LNCAP (cell line): ENCODE results near the gene PRR11.

Source experiments
- TF ChIP-seq, protein P1 (sequence below): fragments of 450-650 bp; IDR thresholded peaks from 2 replicates; pipeline ENCODE4 v1.5.1; 2017; ENCODE audit warnings: mild to moderate bottlenecking

The PRR11 gene

DNA sequence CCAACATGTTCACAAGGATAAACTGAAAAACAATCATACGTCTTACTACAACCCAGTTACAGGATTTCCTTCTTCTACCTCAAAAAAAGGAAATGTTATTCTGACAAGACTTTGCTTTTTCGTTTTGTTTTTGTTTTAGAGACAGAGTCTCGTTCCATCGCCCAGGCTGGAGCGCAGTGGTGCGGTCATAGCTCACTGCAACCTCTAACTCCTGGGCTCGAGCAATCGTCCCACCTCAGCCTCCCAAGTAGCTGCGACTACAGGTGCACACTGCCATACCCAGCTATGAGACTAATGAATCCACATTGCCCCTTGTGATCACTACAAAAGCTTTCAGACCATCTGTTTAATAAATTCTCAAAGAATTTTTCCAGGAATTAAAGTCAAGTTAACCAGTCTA, 40.1 kb upstream of the PRR11 start:
- TF ChIP-seq, protein P1, sequence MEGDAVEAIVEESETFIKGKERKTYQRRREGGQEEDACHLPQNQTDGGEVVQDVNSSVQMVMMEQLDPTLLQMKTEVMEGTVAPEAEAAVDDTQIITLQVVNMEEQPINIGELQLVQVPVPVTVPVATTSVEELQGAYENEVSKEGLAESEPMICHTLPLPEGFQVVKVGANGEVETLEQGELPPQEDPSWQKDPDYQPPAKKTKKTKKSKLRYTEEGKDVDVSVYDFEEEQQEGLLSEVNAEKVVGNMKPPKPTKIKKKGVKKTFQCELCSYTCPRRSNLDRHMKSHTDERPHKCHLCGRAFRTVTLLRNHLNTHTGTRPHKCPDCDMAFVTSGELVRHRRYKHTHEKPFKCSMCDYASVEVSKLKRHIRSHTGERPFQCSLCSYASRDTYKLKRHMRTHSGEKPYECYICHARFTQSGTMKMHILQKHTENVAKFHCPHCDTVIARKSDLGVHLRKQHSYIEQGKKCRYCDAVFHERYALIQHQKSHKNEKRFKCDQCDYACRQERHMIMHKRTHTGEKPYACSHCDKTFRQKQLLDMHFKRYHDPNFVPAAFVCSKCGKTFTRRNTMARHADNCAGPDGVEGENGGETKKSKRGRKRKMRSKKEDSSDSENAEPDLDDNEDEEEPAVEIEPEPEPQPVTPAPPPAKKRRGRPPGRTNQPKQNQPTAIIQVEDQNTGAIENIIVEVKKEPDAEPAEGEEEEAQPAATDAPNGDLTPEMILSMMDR: no peak

DNA sequence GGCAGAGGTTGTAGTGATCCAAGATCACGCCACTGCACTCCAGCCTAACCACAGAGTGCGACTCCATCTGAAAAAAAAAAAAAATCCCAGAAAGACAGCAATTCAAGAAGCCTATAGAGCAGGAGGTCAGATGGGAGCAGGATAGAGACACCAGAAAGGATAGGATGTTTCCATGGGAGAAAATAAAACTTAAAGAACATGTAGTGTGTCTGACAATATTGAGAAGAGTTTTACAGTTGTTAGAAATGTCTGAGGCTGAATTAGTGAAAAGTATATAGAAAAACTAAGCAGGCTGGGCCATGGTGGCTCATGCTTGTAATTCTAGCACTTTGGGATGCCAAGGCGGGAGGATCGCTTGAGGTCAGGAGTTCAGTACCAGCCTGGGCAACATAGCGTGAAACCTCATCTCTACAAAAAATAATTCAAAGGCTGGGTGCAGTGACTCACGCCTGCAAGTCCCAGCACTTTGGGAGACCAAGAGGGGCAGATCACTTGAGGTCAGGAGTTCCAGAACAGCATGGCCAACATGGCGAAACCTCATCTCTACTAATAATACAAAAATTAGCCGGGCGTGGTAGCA, 33.6 kb upstream of the PRR11 start:
- TF ChIP-seq, protein P1: no peak

DNA sequence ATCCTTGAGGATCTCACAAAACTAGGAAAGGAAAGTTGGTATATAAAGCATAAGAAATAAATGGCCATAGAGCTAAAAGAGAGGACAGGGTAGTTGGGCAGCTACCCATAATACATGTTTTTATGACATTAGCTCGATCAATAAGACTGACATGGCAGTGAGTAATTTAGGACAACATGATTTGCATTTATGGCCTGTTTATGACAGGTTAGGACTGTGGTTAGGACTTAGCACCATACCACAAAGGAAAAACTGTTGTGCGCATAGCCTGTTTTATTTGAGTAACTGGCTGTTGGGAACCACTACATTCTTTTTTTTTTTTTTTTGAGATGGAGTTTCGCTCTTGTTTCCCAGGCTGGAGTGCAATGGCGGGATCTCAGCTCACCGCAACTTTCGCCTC, 30.9 kb upstream of the PRR11 start:
- TF ChIP-seq, protein P1: no peak

DNA sequence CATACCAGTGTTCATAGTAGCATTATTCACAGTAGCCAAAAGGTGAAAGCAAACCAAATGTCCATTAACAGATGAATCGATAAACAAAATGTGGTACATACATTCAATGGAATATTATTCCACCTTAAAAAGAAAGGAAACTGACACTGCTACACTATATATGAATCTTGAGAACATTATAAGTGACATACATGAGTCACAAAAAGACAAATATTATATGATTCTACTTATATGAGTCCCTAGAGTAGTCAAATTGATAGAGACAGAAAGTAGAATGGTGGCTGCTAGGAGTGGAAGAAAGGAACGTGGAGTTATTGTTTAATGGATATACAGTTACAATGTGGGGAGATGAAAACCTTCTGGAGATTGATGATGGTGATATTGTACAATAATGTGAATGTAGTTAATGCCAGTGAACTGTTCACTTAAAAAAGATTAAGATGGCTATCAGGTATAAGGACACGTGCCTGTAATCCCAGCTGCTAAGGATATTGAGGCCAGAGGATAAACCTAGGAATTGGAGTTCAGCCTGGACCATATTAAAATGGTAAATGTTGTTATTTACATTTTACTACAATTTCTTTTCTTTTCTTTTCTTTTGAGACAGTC, 28.6 kb upstream of the PRR11 start:
- TF ChIP-seq, protein P1: no peak

DNA sequence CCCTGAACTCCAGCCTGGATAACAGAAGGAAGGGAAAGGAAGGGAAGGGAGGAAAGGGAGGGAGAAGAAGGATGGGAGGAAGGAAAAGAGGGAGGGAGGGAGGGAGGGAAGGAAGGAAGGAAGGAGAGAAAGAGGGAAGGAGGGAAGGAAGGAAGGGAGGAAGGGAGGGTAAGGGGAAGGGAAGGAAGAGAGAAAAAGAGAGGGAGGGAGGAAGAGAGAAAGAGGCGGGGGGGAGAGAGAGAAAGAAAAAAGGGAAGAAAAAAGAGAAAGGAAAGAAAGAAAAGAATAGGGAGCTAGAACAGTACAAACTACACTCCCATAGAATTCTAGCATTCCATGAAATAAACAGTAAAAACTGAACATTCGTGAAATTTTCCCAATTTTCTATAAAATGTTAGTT, 25.7 kb upstream of the PRR11 start:
- TF ChIP-seq, protein P1: no peak

DNA sequence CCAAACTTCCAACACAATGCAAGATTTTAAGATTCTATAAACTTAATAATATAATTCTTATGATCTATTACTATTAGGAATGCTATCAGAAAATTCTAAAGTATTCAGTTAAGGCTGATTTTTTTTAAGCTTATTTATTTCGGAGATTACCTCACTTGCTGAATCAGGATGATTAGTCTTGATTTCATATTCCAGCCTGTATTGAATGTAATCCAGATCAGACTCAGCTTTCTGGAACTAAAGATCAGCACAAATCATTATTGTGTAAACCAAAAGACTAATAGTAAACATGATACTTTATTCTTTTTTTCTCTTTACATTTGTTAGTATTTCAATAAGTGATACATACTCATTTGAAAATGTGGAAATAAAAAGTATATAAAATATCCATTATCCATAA, 24.4 kb upstream of the PRR11 start:
- TF ChIP-seq, protein P1: no peak

DNA sequence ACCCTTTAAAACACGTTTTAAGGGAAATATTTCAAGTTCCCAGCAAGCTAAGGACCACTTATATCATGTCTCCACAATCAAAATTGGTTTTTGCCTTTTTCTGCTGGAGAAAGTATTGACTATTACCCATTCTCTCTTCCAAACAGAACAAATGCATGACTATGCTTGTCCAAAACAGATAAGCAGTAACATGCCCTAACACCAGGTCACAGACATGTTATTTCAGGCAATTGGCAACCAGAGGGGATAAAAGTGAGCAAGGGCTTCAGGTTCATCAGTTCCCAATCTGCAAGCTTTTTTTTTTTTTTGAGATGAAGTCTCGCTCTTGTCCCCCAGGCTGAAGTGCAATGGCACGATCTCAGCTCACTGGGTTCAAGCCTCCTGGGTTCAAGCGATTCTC, 15.6 kb upstream of the PRR11 start:
- TF ChIP-seq, protein P1: no peak

DNA sequence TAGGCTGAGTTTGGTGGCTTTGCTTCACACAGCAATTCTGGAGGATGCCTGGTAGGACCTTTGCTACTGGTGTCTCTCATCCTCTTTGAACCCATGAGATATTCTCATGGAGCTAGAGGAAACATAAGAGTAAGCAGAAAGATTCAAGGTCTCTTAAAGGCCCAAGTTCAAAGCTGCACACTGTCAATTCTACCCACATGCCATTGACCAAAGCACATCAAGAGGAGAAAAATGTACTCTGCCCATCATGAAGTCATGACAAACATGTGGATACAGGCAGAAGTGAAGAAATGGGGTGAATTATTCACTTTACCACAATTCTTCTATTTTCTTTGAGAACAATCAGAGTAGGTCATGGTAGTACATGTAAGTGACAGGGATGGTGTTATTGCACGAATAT, 13.7 kb upstream of the PRR11 start:
- TF ChIP-seq, protein P1: no peak
